ENCODE data around the gene ZNF70. TPM values are rescaled to one million over a fixed set of nuclear protein-coding genes. Genes with fewer than 3 reads are reported as not detected.

ZNF70 gene
- total and polyA plus RNA-seq, 10 of the 15 experiments (the other 5 are each of a cell fraction or from before 2014, with no cell fraction given) = 0.15 to 2.3 (median 0.85) TPM

DNA sequence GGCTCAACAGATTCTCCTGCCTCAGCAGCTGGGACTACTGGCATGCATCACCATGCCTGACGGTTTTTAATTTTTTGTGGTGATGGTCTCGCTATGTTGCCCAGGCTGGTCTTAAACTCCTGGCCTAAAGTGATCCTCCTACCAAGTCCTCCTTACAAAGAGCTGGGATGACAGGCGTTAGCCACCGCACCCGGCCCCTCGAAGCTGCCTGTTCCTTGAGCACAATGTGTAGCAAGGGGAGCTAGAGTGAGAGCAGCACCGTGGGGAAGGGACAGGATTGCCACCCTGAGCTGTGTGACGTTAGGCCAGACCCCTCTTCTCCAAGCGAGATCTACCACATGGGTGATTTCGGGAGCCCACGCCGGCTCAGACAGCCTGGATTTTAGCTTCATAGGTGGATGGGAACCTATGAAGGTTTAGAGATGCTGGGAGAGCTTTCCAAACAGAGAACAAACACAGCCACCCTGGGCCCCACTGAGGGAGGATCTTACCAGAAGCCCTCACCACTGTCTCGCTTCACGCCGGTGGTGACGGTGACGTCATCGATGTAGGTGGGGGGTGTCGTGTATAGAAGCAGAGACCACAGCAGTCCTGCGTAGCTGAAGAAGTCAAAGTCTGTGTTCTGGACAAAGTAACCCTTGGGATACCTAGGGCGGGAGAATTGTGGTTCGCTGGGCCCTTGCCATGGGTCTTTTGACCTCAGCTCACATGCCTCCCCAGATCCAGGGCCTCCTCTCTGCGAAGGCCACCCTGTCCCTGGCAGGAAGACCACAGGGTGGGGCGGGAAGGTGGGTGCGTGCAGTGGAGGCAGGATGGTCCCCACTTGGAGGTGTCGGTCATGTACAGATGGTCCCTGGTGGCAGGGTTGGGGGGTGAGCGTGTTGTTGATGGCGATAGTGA, 37.0 kb downstream of the ZNF70 start:
- Histone ChIP-seq H3K4me2 (ENCODE audit: control insufficient read depth, insufficient read depth) (no peak overlapping the region), H4K20me1 (ENCODE audit: control insufficient read depth, insufficient read depth) (no peaks in the 10 kb centered on the region), H3K79me2 (ENCODE audit: control insufficient read depth, insufficient read depth, low read length) (peaks cover 12% of the 10 kb centered on the region), H3K9me3 (replicated peaks; ENCODE audit: control insufficient read depth, insufficient read depth, low read length) (no peaks in the 10 kb centered on the region), H2AFZ (ENCODE audit: control insufficient read depth, low read depth, low read length) (no peak overlapping the region), H3K36me3 (ENCODE audit: control insufficient read depth in 2 of 2, insufficient read depth in 2 of 2, low read length in 1 of 2) (peaks cover 10 to 16% of the 10 kb centered on the region in 2 experiments; a peak in 3 of 4 replicates), H3K27me3 (replicated peaks in 1 of 2; ENCODE audit: control insufficient read depth in 2 of 2, insufficient read depth in 2 of 2, low read length in 1 of 2) (no peaks in the 10 kb centered on the region), H3K9ac (ENCODE audit: control insufficient read depth, insufficient read depth, low read length) (no peak overlapping the region), H3K27ac (ENCODE audit: control insufficient read depth, insufficient read depth) (no peak overlapping the region), H3K4me3 (no peak overlapping the region), H3K4me1 (ENCODE audit: control insufficient read depth, insufficient read depth, low read length) (peaks cover 16% of the 10 kb centered on the region)
- ChIA-PET RAD21 (ENCODE audit: unreplicated experiment) (interaction anchor here (0.6 to 1.3 kb wide), 3 partner anchors 37 to 1210 kb away, joined by 3 to 4 read pairs (median 3); partner anchors contain the start of gene ZNF70), CTCF (interaction anchor here (0.6 to 0.7 kb wide), 2 partner anchors 22 to 55 kb away, joined by 3 read pairs; no protein-coding TSS in a partner anchor), SMC1A (ENCODE audit: uncharacterized antibody, unreplicated experiment) (interaction anchor here (1.0 to 1.3 kb wide), 2 partner anchors 14 kb away, joined by 3 read pairs; no protein-coding TSS in a partner anchor), POLR2A (no interaction called here)
- TF ChIP-seq ATF7 (IDR thresholded peaks at IDR 0.05; ENCODE audit: low read depth) (peak; percentile 61), FOXK2 (IDR thresholded peaks at IDR 0.05) (no peak)
- WGBS (ENCODE audit: insufficient coverage, insufficient replicate concordance, low lambda C conversion rate, missing lambda C conversion rate) = 84% methylated on average over 28 of the region's 28 CpGs
- no peak for FAIRE-seq
- intact Hi-C loops (cut with micrococcal nuclease; ENCODE audit: unreplicated experiment) = no loop called here
- no TSS peak for BruUV-seq (replicated peaks)
- no peak for DNase-seq (ENCODE audit: low read depth, low spot score)
- ATAC-seq = no peak
- in situ Hi-C loops (cut with MboI) = no loop called here

DNA sequence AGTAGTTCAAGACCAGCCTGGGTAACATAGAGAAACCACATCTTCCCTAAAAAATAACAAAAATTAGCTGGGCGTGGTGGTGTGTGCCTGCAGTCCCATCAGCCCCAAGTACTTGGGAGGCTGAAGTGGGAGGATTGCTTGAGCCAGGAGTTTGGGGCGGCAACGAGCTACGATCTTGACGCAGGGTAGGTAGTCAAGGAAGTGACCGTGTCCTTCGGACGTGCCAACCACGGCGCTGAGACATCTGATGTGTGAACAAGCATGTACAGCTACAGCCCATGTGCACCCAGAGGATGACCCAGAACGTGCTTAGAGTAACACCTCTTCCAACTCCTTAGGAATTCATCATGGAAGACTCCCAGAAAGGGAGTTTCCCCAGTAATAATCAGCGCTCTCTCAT, 38.7 kb downstream of the ZNF70 start:
- BruUV-seq (replicated peaks) = no TSS peak

More for the DNA sequence above, 38.7 kb downstream of the ZNF70 start:
- peaks cover 12% of the 10 kb centered on the region for H3K79me2 ChIP-seq (ENCODE audit: control insufficient read depth, insufficient read depth, low read length)
- RAD21 ChIA-PET (ENCODE audit: unreplicated experiment) = interaction anchor here (0.6 kb wide), 1 partner anchor 135 kb away, joined by 3 read pairs; no protein-coding TSS in a partner anchor
- ATAC-seq (no peak), DNase-seq (ENCODE audit: low read depth, low spot score) (no peak), FAIRE-seq (no peak)
- H4K20me1 ChIP-seq (ENCODE audit: control insufficient read depth, insufficient read depth) = no peaks in the 10 kb centered on the region
- H2AFZ ChIP-seq (ENCODE audit: control insufficient read depth, low read depth, low read length) = no peak overlapping the region
- no peak overlapping the region for H3K9ac ChIP-seq (ENCODE audit: control insufficient read depth, insufficient read depth, low read length)
- POLR2A ChIA-PET = no interaction called here
- no peak overlapping the region for H3K27ac ChIP-seq (ENCODE audit: control insufficient read depth, insufficient read depth)
- no peaks in the 10 kb centered on the region for H3K9me3 ChIP-seq (replicated peaks; ENCODE audit: control insufficient read depth, insufficient read depth, low read length)
- H3K4me1 ChIP-seq (ENCODE audit: control insufficient read depth, insufficient read depth, low read length) = peaks cover 16% of the 10 kb centered on the region
- H3K4me3 ChIP-seq = no peak overlapping the region
- no peak overlapping the region for H3K4me2 ChIP-seq (ENCODE audit: control insufficient read depth, insufficient read depth)
- CTCF ChIA-PET = no interaction called here
- no peak for TF ChIP-seq SREBF2 (IDR thresholded peaks at IDR 0.05; ENCODE audit: low read length)
- SMC1A ChIA-PET (ENCODE audit: uncharacterized antibody, unreplicated experiment) = interaction anchor here (1.0 to 1.3 kb wide), 2 partner anchors 16 to 24 kb away, joined by 3 read pairs; no protein-coding TSS in a partner anchor
- in situ Hi-C loops (cut with MboI) = no loop called here
- 92% methylated on average over 12 of the region's 12 CpGs for WGBS (ENCODE audit: insufficient coverage, insufficient replicate concordance, low lambda C conversion rate, missing lambda C conversion rate)
- intact Hi-C loops (cut with micrococcal nuclease; ENCODE audit: unreplicated experiment) = no loop called here
- peaks cover 12 to 16% of the 10 kb centered on the region in 2 experiments; a peak in 3 of 4 replicates for H3K36me3 ChIP-seq (ENCODE audit: control insufficient read depth in 2 of 2, insufficient read depth in 2 of 2, low read length in 1 of 2)
- no peaks in the 10 kb centered on the region for H3K27me3 ChIP-seq (replicated peaks in 1 of 2; ENCODE audit: control insufficient read depth in 2 of 2, insufficient read depth in 2 of 2, low read length in 1 of 2)
